OCI-LY1 (cell line): Measurements from ENCODE around the gene CEP152.

ENCODE experiments used
- CTCF ChIP-seq: fragments of 200-600 bp; sonication (generic), shearing (Covaris generic); IDR thresholded peaks from 2 replicates; pipeline ENCODE4 v1.5.1; 2017; ENCODE audit warnings: mild to moderate bottlenecking, antibody characterized with exemption, low read length, moderate library complexity, mixed read lengths
- EZH2 ChIP-seq: fragments of 200-600 bp; sonication (generic), shearing (Covaris generic); IDR thresholded peaks from 2 replicates; pipeline ENCODE4 v1.8.0; 2017; ENCODE audit warnings: borderline replicate concordance, mixed run types, mild to moderate bottlenecking, antibody characterized with exemption, low read length, moderate library complexity, mixed read lengths

GRCh38 chr15:48795901-48796300 lies 15.0 kb downstream of the CEP152 start:
- no peak for TF ChIP-seq CTCF
- TF ChIP-seq EZH2 = no peak
